SK-N-SH (cell line): Measurements from ENCODE around the gene MTREX. TPM values are rescaled to one million over a fixed set of nuclear protein-coding genes. Genes with fewer than 3 reads are reported as not detected.

Experiments
- CTCF ChIA-PET: fragments of 300-600, 350-600 bp; formaldehyde crosslinking; extraction: SDS; loops from one replicate; lab custom pipeline; 2021; lab: Yijun Ruan, JAX
- POLR2A ChIA-PET: fragments of 350-600 bp; sonication (Branson Sonifier 250); formaldehyde crosslinking; extraction: SDS; loops from one replicate; lab custom pipeline; 2020; ENCODE audit warnings: antibody characterized with exemption, inconsistent platforms; lab: Yijun Ruan, JAX
- DNase-seq: peaks from one replicate; pipeline ENCODE4 v3.0.0; 2012
- H2AFZ ChIP-seq: fragments of 200-600 bp; sonication (generic); 2 replicates; pipeline ENCODE4 v1.8.1; 2016; ENCODE audit warnings: antibody characterized with exemption, mild to moderate bottlenecking, low read depth
- H3F3A ChIP-seq: fragments of 200-600 bp; sonication (generic); replicated peaks from 2 replicates; pipeline ENCODE3; 2016; ENCODE audit warnings: antibody characterized with exemption, mild to moderate bottlenecking; ENCODE audit not compliant: insufficient read depth
- H3K27ac ChIP-seq, 2 experiments: fragments of 200-500 bp in 1 of 2; fragments of 200-600 bp in 1 of 2; sonication (Bioruptor generic) in 1 of 2; sonication (generic), shearing (Covaris generic) in 1 of 2; 2 replicates each; pipeline versions ENCODE4 v1.5.1 to v1.6.1; 2014 to 2016; ENCODE audit warnings: low read depth in 2 of 2, inconsistent platforms in 1 of 2, low read length in 1 of 2, mild to moderate bottlenecking in 1 of 2, mixed read lengths in 1 of 2
- H3K27me3 ChIP-seq: fragments of 200-600 bp; sonication (generic), shearing (Covaris generic); 2 replicates; pipeline ENCODE4 v1.6.1; 2016; ENCODE audit warnings: mixed run types; ENCODE audit not compliant: insufficient read depth
- H3K36me3 ChIP-seq, 2 experiments: fragments of 200-500 bp in 1 of 2; fragments of 200-600 bp in 1 of 2; sonication (Bioruptor generic) in 1 of 2; sonication (generic) in 1 of 2; replicated peaks in 1 of 2; 2 replicates each; pipeline versions ENCODE3 to v1.5.1; 2014 to 2016; ENCODE audit warnings: low read length in 1 of 2, mild to moderate bottlenecking in 1 of 2; ENCODE audit not compliant: insufficient read depth in 2 of 2, control insufficient read depth in 1 of 2
- H3K4me1 ChIP-seq, 2 experiments: fragments of 200-500 bp in 1 of 2; fragments of 200-600 bp in 1 of 2; sonication (Bioruptor generic) in 1 of 2; sonication (generic), shearing (Covaris generic) in 1 of 2; 2 replicates each; pipeline versions ENCODE4 v1.5.1 to v1.6.1; 2014 to 2016; ENCODE audit warnings: low read depth in 1 of 2, low read length in 1 of 2, mixed run types in 1 of 2; ENCODE audit not compliant: insufficient read depth in 2 of 2, control insufficient read depth in 1 of 2
- H3K4me2 ChIP-seq: fragments of 200-600 bp; sonication (generic), shearing (Covaris generic); 2 replicates; pipeline ENCODE4 v1.6.1; 2017; ENCODE audit warnings: mixed run types
- H3K4me3 ChIP-seq, 2 experiments: fragments of 200-500 bp in 1 of 2; fragments of 200-600 bp in 1 of 2; sonication (Bioruptor generic) in 1 of 2; sonication (generic), shearing (Covaris generic) in 1 of 2; 2 replicates each; pipeline versions ENCODE4 v1.5.1 to v1.8.1; 2014 to 2016; ENCODE audit warnings: low read depth in 2 of 2, inconsistent platforms in 1 of 2, low read length in 1 of 2, mild to moderate bottlenecking in 1 of 2, mixed read lengths in 1 of 2, moderate library complexity in 1 of 2
- H3K79me2 ChIP-seq: fragments of 200-600 bp; sonication (generic); 2 replicates; pipeline ENCODE4 v1.8.1; 2017; ENCODE audit warnings: mild to moderate bottlenecking; ENCODE audit not compliant: insufficient read depth
- H3K9ac ChIP-seq: fragments of 200-600 bp; sonication (generic); 2 replicates; pipeline ENCODE4 v1.6.1; 2017; ENCODE audit warnings: mixed run types
- H3K9me2 ChIP-seq: fragments of 200-600 bp; sonication (generic); 2 replicates; pipeline ENCODE4 v1.6.1; 2017; ENCODE audit warnings: mixed run types
- H3K9me3 ChIP-seq: fragments of 200-600 bp; sonication (generic); 2 replicates; pipeline ENCODE4 v1.6.1; 2017; ENCODE audit warnings: mixed run types, mild to moderate bottlenecking, moderate library complexity
- H4K20me1 ChIP-seq: fragments of 200-600 bp; sonication (generic); 2 replicates; pipeline ENCODE4 v1.6.1; 2017; ENCODE audit warnings: mild to moderate bottlenecking, mixed run types; ENCODE audit not compliant: insufficient read depth
- ELF1 ChIP-seq: IDR thresholded peaks from 2 replicates; pipeline ENCODE4 v1.4.0; 2012
- EP300 ChIP-seq, 2 experiments: IDR thresholded peaks; 2 replicates each; pipeline versions ENCODE4 v1.4.0 to v1.6.1; 2012; ENCODE audit warnings: borderline replicate concordance in 1 of 2, low read depth in 1 of 2, low read length in 1 of 2
- GABPA ChIP-seq: IDR thresholded peaks from 2 replicates; pipeline ENCODE4 v1.4.0; 2012; ENCODE audit warnings: low read depth, mild to moderate bottlenecking
- JUND ChIP-seq: IDR thresholded peaks from 2 replicates; pipeline ENCODE4 v1.4.0; 2012
- MEF2A ChIP-seq: IDR thresholded peaks from 2 replicates; pipeline ENCODE4 v1.4.0; 2012; ENCODE audit warnings: low read depth, borderline replicate concordance
- PBX3 ChIP-seq: IDR thresholded peaks from 2 replicates; pipeline ENCODE4; 2012
- POLR2AphosphoS5 ChIP-seq: IDR thresholded peaks from 2 replicates; pipeline ENCODE4 v1.6.1; 2012; ENCODE audit warnings: low read depth, low read length
- RAD21 ChIP-seq: IDR thresholded peaks from 2 replicates; pipeline ENCODE4 v1.6.1; 2012; ENCODE audit warnings: mild to moderate bottlenecking, low read length
- RFX5 ChIP-seq: IDR thresholded peaks from 2 replicates; pipeline ENCODE4 v1.6.1; 2012; ENCODE audit warnings: mild to moderate bottlenecking, improper control_type of control experiment, low read length
- RXRA ChIP-seq: IDR thresholded peaks from 2 replicates; pipeline ENCODE4 v1.4.0; 2012; ENCODE audit warnings: low read depth, mild to moderate bottlenecking, borderline replicate concordance
- TAF1 ChIP-seq: IDR thresholded peaks from 2 replicates; pipeline ENCODE4 v1.6.1; 2012; ENCODE audit warnings: low read depth, mild to moderate bottlenecking, low read length, moderate library complexity, borderline replicate concordance
- USF1 ChIP-seq: IDR thresholded peaks from 2 replicates; pipeline ENCODE4 v1.4.0; 2012; ENCODE audit warnings: low read depth, borderline replicate concordance
- USF2 ChIP-seq: fragments of 150-350 bp; IDR thresholded peaks from 2 replicates; pipeline ENCODE4 v1.6.1; 2017; ENCODE audit warnings: antibody characterized with exemption, low read length, low read depth, borderline replicate concordance
- WGBS: methylation state at CpG from one replicate; pipeline ENCODE4 v1.1.6; 2017; ENCODE audit warnings: low lambda C conversion rate; 5-methylcytosine and 5-hydroxymethylcytosine counted together
- polyA plus RNA-seq, 3 experiments: library from polyadenylated mRNA; depleted of rRNA; stranded (reverse); fragments of >200 nt; gene quantifications; 2 replicates each; pipeline ENCODE4 v1.2.3, GENCODE V29; 2012
- TF ChIP-seq, protein P1 (sequence below): IDR thresholded peaks from 2 replicates; pipeline ENCODE4 v1.6.1; 2012; ENCODE audit warnings: mild to moderate bottlenecking, low read depth, low read length, moderate library complexity

MTREX gene
- polyA plus RNA-seq, 1 of the 3 experiments (the other 2 are of a cell fraction), result 11.2 TPM

GRCh38 chr5:55331321-55331720 is 23.5 kb downstream of the MTREX start:
- 93% methylated on average over 3 of the region's 3 CpGs for WGBS
- H3K9me2 ChIP-seq, result no peaks in the 10 kb centered on the region
- POLR2A ChIA-PET, result no interaction called here
- peaks cover 29% of the 10 kb centered on the region for H3K79me2 ChIP-seq
- no peaks in the 10 kb centered on the region for H3F3A ChIP-seq
- H3K9me3 ChIP-seq, result no peaks in the 10 kb centered on the region
- no peaks in the 10 kb centered on the region for H4K20me1 ChIP-seq
- CTCF ChIA-PET, result interaction anchor here (1.2 kb wide), 1 partner anchor 361 kb away, joined by 5 read pairs; no protein-coding TSS in a partner anchor
- H2AFZ ChIP-seq, result no peak overlapping the region
- no peaks in the 10 kb centered on the region for H3K4me1 ChIP-seq
- H3K27me3 ChIP-seq, result no peaks in the 10 kb centered on the region
- H3K9ac ChIP-seq, result no peak overlapping the region
- no peak for DNase-seq
- TF ChIP-seq GABPA (no peak), MEF2A (no peak), RAD21 (no peak), RFX5 (no peak), USF1 (no peak), TAF1 (no peak), PBX3 (no peak), RXRA (no peak), JUND (no peak), POLR2AphosphoS5 (no peak), ELF1 (no peak), USF2 (no peak), EP300 (IDR thresholded peaks at IDR 0.05; ENCODE audit: borderline replicate concordance in 1 of 2, low read depth in 1 of 2, low read length in 1 of 2) (no peak)
- TF ChIP-seq, protein P1, sequence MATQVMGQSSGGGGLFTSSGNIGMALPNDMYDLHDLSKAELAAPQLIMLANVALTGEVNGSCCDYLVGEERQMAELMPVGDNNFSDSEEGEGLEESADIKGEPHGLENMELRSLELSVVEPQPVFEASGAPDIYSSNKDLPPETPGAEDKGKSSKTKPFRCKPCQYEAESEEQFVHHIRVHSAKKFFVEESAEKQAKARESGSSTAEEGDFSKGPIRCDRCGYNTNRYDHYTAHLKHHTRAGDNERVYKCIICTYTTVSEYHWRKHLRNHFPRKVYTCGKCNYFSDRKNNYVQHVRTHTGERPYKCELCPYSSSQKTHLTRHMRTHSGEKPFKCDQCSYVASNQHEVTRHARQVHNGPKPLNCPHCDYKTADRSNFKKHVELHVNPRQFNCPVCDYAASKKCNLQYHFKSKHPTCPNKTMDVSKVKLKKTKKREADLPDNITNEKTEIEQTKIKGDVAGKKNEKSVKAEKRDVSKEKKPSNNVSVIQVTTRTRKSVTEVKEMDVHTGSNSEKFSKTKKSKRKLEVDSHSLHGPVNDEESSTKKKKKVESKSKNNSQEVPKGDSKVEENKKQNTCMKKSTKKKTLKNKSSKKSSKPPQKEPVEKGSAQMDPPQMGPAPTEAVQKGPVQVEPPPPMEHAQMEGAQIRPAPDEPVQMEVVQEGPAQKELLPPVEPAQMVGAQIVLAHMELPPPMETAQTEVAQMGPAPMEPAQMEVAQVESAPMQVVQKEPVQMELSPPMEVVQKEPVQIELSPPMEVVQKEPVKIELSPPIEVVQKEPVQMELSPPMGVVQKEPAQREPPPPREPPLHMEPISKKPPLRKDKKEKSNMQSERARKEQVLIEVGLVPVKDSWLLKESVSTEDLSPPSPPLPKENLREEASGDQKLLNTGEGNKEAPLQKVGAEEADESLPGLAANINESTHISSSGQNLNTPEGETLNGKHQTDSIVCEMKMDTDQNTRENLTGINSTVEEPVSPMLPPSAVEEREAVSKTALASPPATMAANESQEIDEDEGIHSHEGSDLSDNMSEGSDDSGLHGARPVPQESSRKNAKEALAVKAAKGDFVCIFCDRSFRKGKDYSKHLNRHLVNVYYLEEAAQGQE, result no peak
- TF ChIP-seq, all 33 proteins: peak for 0
- no peak overlapping the region for H3K4me2 ChIP-seq
- H3K27ac ChIP-seq, result no peak overlapping the region
- H3K4me3 ChIP-seq, result no peak overlapping the region
- peaks cover 60% of the 10 kb centered on the region in 2 experiments for H3K36me3 ChIP-seq
